BE2C (cell line): ENCODE results near the gene EYS.

Experiments used
- DNase-seq: peaks from one replicate; pipeline ENCODE4 v3.0.0-alpha.2; 2020
- H3K27me3 ChIP-seq: fragments of 250-450 bp; sonication (Bioruptor Pico); 2 replicates; pipeline ENCODE4 v1.5.1; 2020; ENCODE audit warnings: mild to moderate bottlenecking
- H3K36me3 ChIP-seq: fragments of 250-450 bp; sonication (Bioruptor Pico); 2 replicates; pipeline ENCODE4 v1.5.1; 2020; ENCODE audit warnings: mild to moderate bottlenecking
- H3K4me1 ChIP-seq: fragments of 250-450 bp; sonication (Bioruptor Pico); 2 replicates; pipeline ENCODE4 v1.5.1; 2020
- H3K4me3 ChIP-seq: 2 replicates; pipeline ENCODE4 v1.5.1; 2011; ENCODE audit warnings: low read depth, low read length
- H3K9me3 ChIP-seq: fragments of 250-450 bp; sonication (Bioruptor Pico); 2 replicates; pipeline ENCODE4 v1.5.1; 2020
- TF ChIP-seq, protein P1 (sequence below): IDR thresholded peaks from 2 replicates; pipeline ENCODE4 v1.5.1; 2012; ENCODE audit warnings: mild to moderate bottlenecking, low read depth, low read length

EYS gene

DNA sequence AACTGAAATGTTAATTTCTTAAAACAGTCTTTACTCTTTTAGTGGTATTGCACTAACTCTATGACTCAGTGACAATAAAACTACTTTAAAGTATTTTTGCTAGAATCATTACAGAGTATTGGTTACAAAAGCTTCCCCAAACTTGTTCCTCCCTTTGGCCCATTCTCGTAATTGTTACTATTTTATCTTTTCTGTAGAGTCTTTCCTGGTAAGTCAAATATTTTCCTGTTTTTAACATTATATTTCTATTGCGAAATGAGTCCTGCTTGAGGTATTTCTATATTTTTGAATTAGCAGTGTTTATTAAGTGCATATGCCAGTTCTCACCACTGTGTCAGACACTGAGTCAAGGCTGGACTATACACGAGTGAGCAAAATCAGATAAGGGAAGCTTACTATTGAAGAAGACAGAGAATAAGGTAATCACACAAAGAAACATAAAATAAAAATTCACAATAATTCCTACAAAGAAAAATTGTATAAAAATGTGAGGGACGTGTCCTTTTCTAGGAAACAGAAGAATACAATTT, 970.5 kb downstream of the EYS start:
- Histone ChIP-seq H3K4me3 (no peak overlapping the region), H3K4me1 (no peaks in the 10 kb centered on the region), H3K36me3 (no peaks in the 10 kb centered on the region), H3K27me3 (no peaks in the 10 kb centered on the region), H3K9me3 (no peaks in the 10 kb centered on the region)
- no peak for DNase-seq
- TF ChIP-seq, protein P1, sequence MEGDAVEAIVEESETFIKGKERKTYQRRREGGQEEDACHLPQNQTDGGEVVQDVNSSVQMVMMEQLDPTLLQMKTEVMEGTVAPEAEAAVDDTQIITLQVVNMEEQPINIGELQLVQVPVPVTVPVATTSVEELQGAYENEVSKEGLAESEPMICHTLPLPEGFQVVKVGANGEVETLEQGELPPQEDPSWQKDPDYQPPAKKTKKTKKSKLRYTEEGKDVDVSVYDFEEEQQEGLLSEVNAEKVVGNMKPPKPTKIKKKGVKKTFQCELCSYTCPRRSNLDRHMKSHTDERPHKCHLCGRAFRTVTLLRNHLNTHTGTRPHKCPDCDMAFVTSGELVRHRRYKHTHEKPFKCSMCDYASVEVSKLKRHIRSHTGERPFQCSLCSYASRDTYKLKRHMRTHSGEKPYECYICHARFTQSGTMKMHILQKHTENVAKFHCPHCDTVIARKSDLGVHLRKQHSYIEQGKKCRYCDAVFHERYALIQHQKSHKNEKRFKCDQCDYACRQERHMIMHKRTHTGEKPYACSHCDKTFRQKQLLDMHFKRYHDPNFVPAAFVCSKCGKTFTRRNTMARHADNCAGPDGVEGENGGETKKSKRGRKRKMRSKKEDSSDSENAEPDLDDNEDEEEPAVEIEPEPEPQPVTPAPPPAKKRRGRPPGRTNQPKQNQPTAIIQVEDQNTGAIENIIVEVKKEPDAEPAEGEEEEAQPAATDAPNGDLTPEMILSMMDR, result peak; percentile 10; the same call in 1 of the 2 replicates

DNA sequence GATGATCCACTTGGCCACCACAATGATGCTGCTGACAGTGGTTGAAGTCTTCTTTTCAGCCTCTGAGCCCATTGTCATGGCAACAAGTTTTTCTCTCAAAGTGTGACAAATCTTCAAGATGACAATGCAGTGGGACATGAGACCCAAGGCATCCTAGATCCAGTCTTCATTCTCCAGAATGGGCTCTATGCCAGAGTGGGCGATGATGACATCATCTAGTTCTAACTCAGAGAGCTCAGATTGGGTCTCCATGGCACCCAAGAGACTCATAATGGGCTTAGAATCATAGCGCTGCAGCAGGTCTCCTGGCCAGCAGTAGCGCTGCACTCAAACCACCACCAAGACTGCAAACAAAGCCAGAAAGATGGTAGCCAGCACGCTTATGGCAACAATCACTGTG, 973.6 kb downstream of the EYS start:
- H3K36me3 ChIP-seq, result no peaks in the 10 kb centered on the region
- H3K27me3 ChIP-seq, result no peaks in the 10 kb centered on the region
- H3K9me3 ChIP-seq, result no peaks in the 10 kb centered on the region
- no peaks in the 10 kb centered on the region for H3K4me1 ChIP-seq
- TF ChIP-seq, protein P1, result no peak
- DNase-seq, result peak; percentile 26
- H3K4me3 ChIP-seq, result no peak overlapping the region

- H3K27me3 ChIP-seq, result no peaks in the 10 kb centered on the region
- no peaks in the 10 kb centered on the region for H3K4me1 ChIP-seq
- no peaks in the 10 kb centered on the region for H3K9me3 ChIP-seq
- no peak overlapping the region for H3K4me3 ChIP-seq
- H3K36me3 ChIP-seq, result no peaks in the 10 kb centered on the region
- no peak for DNase-seq
- TF ChIP-seq, protein P1, result peak; percentile 46
Observed at GRCh38 chr6:64732888-64733287, 974.1 kb downstream of the EYS start.

GRCh38 chr6:64729522-64729921, 977.5 kb downstream of the EYS start:
- no peak for DNase-seq
- TF ChIP-seq, protein P1, result no peak
- Histone ChIP-seq H3K4me3 (no peak overlapping the region), H3K4me1 (no peaks in the 10 kb centered on the region), H3K36me3 (no peaks in the 10 kb centered on the region), H3K27me3 (no peaks in the 10 kb centered on the region), H3K9me3 (no peaks in the 10 kb centered on the region)

DNA sequence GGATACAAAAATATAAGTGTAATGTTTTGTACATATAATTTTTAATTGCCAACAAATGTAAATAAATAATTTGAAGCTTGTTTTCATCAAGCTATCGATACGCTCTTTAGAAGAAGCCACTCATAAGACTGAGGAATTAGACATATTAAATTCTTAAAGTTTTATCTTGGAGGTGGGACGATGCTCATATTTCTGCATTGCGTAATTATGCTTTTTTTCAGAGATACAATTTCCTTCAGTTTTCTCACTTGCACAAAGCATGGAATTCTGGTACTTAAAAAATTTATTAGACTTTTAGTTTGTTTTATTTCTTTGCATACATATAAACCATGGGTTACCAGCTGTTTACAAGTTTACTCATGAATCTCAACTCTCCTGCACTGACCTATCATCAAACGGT, 980.0 kb downstream of the EYS start:
- Histone ChIP-seq H3K36me3 (no peaks in the 10 kb centered on the region), H3K4me1 (no peaks in the 10 kb centered on the region), H3K27me3 (no peaks in the 10 kb centered on the region), H3K4me3 (no peak overlapping the region), H3K9me3 (no peaks in the 10 kb centered on the region)
- DNase-seq, result no peak
- TF ChIP-seq, protein P1, result no peak

- Histone ChIP-seq H3K4me3 (no peak overlapping the region), H3K9me3 (no peaks in the 10 kb centered on the region), H3K36me3 (no peaks in the 10 kb centered on the region), H3K4me1 (no peaks in the 10 kb centered on the region), H3K27me3 (no peaks in the 10 kb centered on the region)
- TF ChIP-seq, protein P1, result no peak
- DNase-seq, result no peak
Observed at GRCh38 chr6:64724091-64724490, 982.9 kb downstream of the EYS start.
